Measurements from ENCODE around the gene EDDM3A. TPM values are rescaled to one million over a fixed set of nuclear protein-coding genes. Genes with fewer than 3 reads are reported as not detected.
"Not testable (repeated sequence)": the region's sequence is repeated elsewhere in the genome, so short reads cannot be mapped to it uniquely, and the experiment has no call there.

The EDDM3A gene
- total RNA-seq, 1 donor from 2014 or later, result not detected

DNA sequence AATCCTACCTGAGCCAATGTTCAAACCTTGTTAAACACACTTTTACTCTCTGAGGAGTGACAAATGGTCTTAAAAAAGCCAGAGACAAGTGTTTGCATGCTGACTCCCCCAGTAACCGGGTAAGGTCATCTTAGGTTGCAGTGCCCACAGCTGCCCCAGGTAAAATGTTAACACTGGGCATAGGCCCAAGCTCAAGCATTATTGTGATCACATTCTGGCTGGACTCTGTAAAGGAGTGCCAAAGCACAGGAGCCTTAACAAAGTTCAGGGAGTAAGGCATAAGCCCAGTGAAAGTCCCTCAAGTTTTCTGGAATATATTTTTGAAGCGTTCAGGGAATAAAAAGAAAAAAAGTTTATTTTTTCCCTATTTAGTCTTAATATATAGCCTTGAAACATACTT lies 8.6 kb downstream of the EDDM3A start:
- no peak overlapping the region for H3K4me3 Mint-ChIP-seq (ENCODE audit: unreplicated experiment)
- Histone ChIP-seq H3K9ac (ENCODE audit: low read length) (no peak overlapping the region), H3K27me3 (ENCODE audit: insufficient read depth, low read length) (no peaks in the 10 kb centered on the region), H3K4me1 (ENCODE audit: insufficient read depth, low read length) (no peaks in the 10 kb centered on the region), H4K20me1 (ENCODE audit: insufficient read depth, low read length) (no peaks in the 10 kb centered on the region), H3K27ac (ENCODE audit: low read depth, low read length) (no peak overlapping the region), H3K36me3 (ENCODE audit: insufficient read depth, low read length) (no peaks in the 10 kb centered on the region), H3K79me2 (ENCODE audit: insufficient read depth, low read length) (no peaks in the 10 kb centered on the region), H2AFZ (ENCODE audit: low read depth, low read length) (no peak overlapping the region), H3K9me3 (ENCODE audit: insufficient read depth, low read depth, low read length) (peaks cover 6% of the 10 kb centered on the region), H3K4me3 (ENCODE audit: insufficient read depth, low read depth, low read length) (no peak overlapping the region), H3K4me2 (ENCODE audit: low read length) (no peak overlapping the region)
- H3K9me3 Mint-ChIP-seq (ENCODE audit: unreplicated experiment), result peaks cover 24% of the 10 kb centered on the region
- FAIRE-seq, result no peak
- H3K27ac Mint-ChIP-seq (ENCODE audit: unreplicated experiment), result no peak overlapping the region
- DNase-seq (ENCODE audit: low read depth), result no peak
- TF ChIP-seq, protein P1, sequence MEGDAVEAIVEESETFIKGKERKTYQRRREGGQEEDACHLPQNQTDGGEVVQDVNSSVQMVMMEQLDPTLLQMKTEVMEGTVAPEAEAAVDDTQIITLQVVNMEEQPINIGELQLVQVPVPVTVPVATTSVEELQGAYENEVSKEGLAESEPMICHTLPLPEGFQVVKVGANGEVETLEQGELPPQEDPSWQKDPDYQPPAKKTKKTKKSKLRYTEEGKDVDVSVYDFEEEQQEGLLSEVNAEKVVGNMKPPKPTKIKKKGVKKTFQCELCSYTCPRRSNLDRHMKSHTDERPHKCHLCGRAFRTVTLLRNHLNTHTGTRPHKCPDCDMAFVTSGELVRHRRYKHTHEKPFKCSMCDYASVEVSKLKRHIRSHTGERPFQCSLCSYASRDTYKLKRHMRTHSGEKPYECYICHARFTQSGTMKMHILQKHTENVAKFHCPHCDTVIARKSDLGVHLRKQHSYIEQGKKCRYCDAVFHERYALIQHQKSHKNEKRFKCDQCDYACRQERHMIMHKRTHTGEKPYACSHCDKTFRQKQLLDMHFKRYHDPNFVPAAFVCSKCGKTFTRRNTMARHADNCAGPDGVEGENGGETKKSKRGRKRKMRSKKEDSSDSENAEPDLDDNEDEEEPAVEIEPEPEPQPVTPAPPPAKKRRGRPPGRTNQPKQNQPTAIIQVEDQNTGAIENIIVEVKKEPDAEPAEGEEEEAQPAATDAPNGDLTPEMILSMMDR (IDR thresholded peaks at IDR 0.05; ENCODE audit: insufficient read depth, low read depth, low read length), result no peak
- TF ChIP-seq EZH2 (IDR thresholded peaks at IDR 0.05; ENCODE audit: insufficient read depth, low read length), result no peak
- no peaks in the 10 kb centered on the region for H3K4me1 Mint-ChIP-seq (ENCODE audit: low read depth, unreplicated experiment)
- peaks cover 7% of the 10 kb centered on the region for H3K36me3 Mint-ChIP-seq (ENCODE audit: low read depth, unreplicated experiment)
- no peaks in the 10 kb centered on the region for H3K27me3 Mint-ChIP-seq (ENCODE audit: low read depth, unreplicated experiment)

GRCh38 chr14:20755037-20755436 lies 9.3 kb downstream of the EDDM3A start:
- peaks cover 7% of the 10 kb centered on the region for H3K36me3 Mint-ChIP-seq (ENCODE audit: low read depth, unreplicated experiment)
- no peak overlapping the region for H2AFZ ChIP-seq (ENCODE audit: low read depth, low read length)
- no peak for FAIRE-seq

DNA sequence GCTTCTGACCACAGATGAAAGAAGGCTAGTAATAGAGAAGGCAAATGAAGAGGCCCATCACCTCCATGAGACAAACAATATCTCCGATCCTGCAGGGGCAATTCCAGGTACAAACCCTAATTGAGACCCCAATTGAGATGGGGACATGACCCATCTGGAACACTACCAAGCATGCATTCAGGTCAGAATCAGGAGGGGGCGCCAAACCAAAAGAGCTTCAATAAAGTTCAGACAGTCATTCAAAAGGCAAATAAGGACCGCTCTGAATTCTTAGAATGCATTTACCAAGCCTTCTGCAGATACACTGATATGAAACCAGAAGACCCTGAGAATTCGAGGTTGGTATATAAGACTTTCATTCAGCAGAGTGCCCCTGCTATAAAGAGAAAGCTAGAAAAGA lies 12.3 kb downstream of the EDDM3A start:
- TF ChIP-seq EZH2 (IDR thresholded peaks at IDR 0.05; ENCODE audit: insufficient read depth, low read length), result no peak
- TF ChIP-seq, protein P1 (IDR thresholded peaks at IDR 0.05; ENCODE audit: insufficient read depth, low read depth, low read length), result no peak
- Mint-ChIP-seq H3K9me3 (ENCODE audit: unreplicated experiment) (peaks cover 6% of the 10 kb centered on the region), H3K27ac (ENCODE audit: unreplicated experiment) (no peak overlapping the region)

More at GRCh38 chr14:20755037-20755436, 9.3 kb downstream of the EDDM3A start:
- Histone ChIP-seq H3K4me1 (ENCODE audit: insufficient read depth, low read length) (no peaks in the 10 kb centered on the region), H3K4me2 (ENCODE audit: low read length) (no peak overlapping the region), H3K36me3 (ENCODE audit: insufficient read depth, low read length) (no peaks in the 10 kb centered on the region), H3K9ac (ENCODE audit: low read length) (no peak overlapping the region), H3K9me3 (ENCODE audit: insufficient read depth, low read depth, low read length) (peaks cover 6% of the 10 kb centered on the region), H3K27ac (ENCODE audit: low read depth, low read length) (no peak overlapping the region), H3K4me3 (ENCODE audit: insufficient read depth, low read depth, low read length) (no peak overlapping the region), H4K20me1 (ENCODE audit: insufficient read depth, low read length) (no peaks in the 10 kb centered on the region), H3K79me2 (ENCODE audit: insufficient read depth, low read length) (no peaks in the 10 kb centered on the region), H3K27me3 (ENCODE audit: insufficient read depth, low read length) (no peaks in the 10 kb centered on the region)
- Mint-ChIP-seq H3K27me3 (ENCODE audit: low read depth, unreplicated experiment) (no peaks in the 10 kb centered on the region), H3K4me3 (ENCODE audit: unreplicated experiment) (no peak overlapping the region), H3K27ac (ENCODE audit: unreplicated experiment) (no peak overlapping the region), H3K9me3 (ENCODE audit: unreplicated experiment) (peaks cover 24% of the 10 kb centered on the region), H3K4me1 (ENCODE audit: low read depth, unreplicated experiment) (no peaks in the 10 kb centered on the region)
- no peak for TF ChIP-seq EZH2 (IDR thresholded peaks at IDR 0.05; ENCODE audit: insufficient read depth, low read length)
- TF ChIP-seq, protein P1 (IDR thresholded peaks at IDR 0.05; ENCODE audit: insufficient read depth, low read depth, low read length), result no peak
- no peak for DNase-seq (ENCODE audit: low read depth)

GRCh38 chr14:20759465-20759864 lies 13.8 kb downstream of the EDDM3A start:
- not testable (repeated sequence) for H3K9ac ChIP-seq (ENCODE audit: low read length); H3K36me3 Mint-ChIP-seq (ENCODE audit: low read depth, unreplicated experiment); H2AFZ ChIP-seq (ENCODE audit: low read depth, low read length); H3K27ac ChIP-seq (ENCODE audit: low read depth, low read length); H4K20me1 ChIP-seq (ENCODE audit: insufficient read depth, low read length); H3K27me3 ChIP-seq (ENCODE audit: insufficient read depth, low read length); H3K4me3 ChIP-seq (ENCODE audit: insufficient read depth, low read depth, low read length); H3K4me1 ChIP-seq (ENCODE audit: insufficient read depth, low read length); H3K27me3 Mint-ChIP-seq (ENCODE audit: low read depth, unreplicated experiment); H3K9me3 ChIP-seq (ENCODE audit: insufficient read depth, low read depth, low read length); DNase-seq (ENCODE audit: low read depth); H3K4me3 Mint-ChIP-seq (ENCODE audit: unreplicated experiment); H3K4me2 ChIP-seq (ENCODE audit: low read length); FAIRE-seq; H3K4me1 Mint-ChIP-seq (ENCODE audit: low read depth, unreplicated experiment); H3K36me3 ChIP-seq (ENCODE audit: insufficient read depth, low read length); H3K27ac Mint-ChIP-seq (ENCODE audit: unreplicated experiment); H3K9me3 Mint-ChIP-seq (ENCODE audit: unreplicated experiment); H3K79me2 ChIP-seq (ENCODE audit: insufficient read depth, low read length)

More for the DNA sequence above, 12.3 kb downstream of the EDDM3A start:
- no peak overlapping the region for H3K4me2 ChIP-seq (ENCODE audit: low read length)
- H2AFZ ChIP-seq (ENCODE audit: low read depth, low read length), result no peak overlapping the region
- no peaks in the 10 kb centered on the region for H3K36me3 ChIP-seq (ENCODE audit: insufficient read depth, low read length)
- Mint-ChIP-seq H3K4me1 (ENCODE audit: low read depth, unreplicated experiment) (no peaks in the 10 kb centered on the region), H3K36me3 (ENCODE audit: low read depth, unreplicated experiment) (no peaks in the 10 kb centered on the region), H3K4me3 (ENCODE audit: unreplicated experiment) (no peak overlapping the region), H3K27me3 (ENCODE audit: low read depth, unreplicated experiment) (no peaks in the 10 kb centered on the region)
- H3K27ac ChIP-seq (ENCODE audit: low read depth, low read length), result no peak overlapping the region
- FAIRE-seq, result no peak
- H3K79me2 ChIP-seq (ENCODE audit: insufficient read depth, low read length), result no peaks in the 10 kb centered on the region
- H3K9ac ChIP-seq (ENCODE audit: low read length), result no peak overlapping the region
- H3K4me1 ChIP-seq (ENCODE audit: insufficient read depth, low read length), result no peaks in the 10 kb centered on the region
- H3K9me3 ChIP-seq (ENCODE audit: insufficient read depth, low read depth, low read length), result no peaks in the 10 kb centered on the region
- no peak overlapping the region for H3K4me3 ChIP-seq (ENCODE audit: insufficient read depth, low read depth, low read length)
- no peaks in the 10 kb centered on the region for H3K27me3 ChIP-seq (ENCODE audit: insufficient read depth, low read length)
- no peak for DNase-seq (ENCODE audit: low read depth)
- H4K20me1 ChIP-seq (ENCODE audit: insufficient read depth, low read length), result no peaks in the 10 kb centered on the region

Measured in astrocyte (in vitro differentiated cells and primary cell).